Liver (tissue), 9 donors: Measurements from ENCODE around the gene PLCB2. TPM values are rescaled to one million over a fixed set of nuclear protein-coding genes. Genes with fewer than 3 reads are reported as not detected.
A peak's percentile ranks its signal among the peaks of the same experiment; 100 is the strongest.

ENCODE experiments used
- DNase-seq: peaks from one replicate; pipeline ENCODE4 v3.0.0-alpha.2; 2017; ENCODE audit warnings: low spot score
- H3K27ac ChIP-seq, 2 donors: one replicate each; pipeline ENCODE4 v1.7.0; 2013; ENCODE audit warnings: inconsistent platforms in 2 of 2, low read length in 2 of 2, control low read depth in 1 of 2, low read depth in 1 of 2, mild to moderate bottlenecking in 1 of 2
- H3K27me3 ChIP-seq, 4 donors: one replicate each; pipeline versions ENCODE4 v1.6.1 to v1.7.0; 2013; ENCODE audit warnings: low read length in 3 of 4, inconsistent platforms in 1 of 4, mild to moderate bottlenecking in 1 of 4, moderate library complexity in 1 of 4; ENCODE audit not compliant: control insufficient read depth in 4 of 4, insufficient read depth in 4 of 4
- H3K36me3 ChIP-seq, 4 donors: one replicate each; pipeline versions ENCODE4 v1.6.1 to v1.7.0; 2013; ENCODE audit warnings: low read length in 3 of 4, mild to moderate bottlenecking in 3 of 4, low read depth in 1 of 4, moderate library complexity in 1 of 4; ENCODE audit not compliant: control insufficient read depth in 4 of 4, insufficient read depth in 3 of 4
- H3K4me1 ChIP-seq, 4 donors: one replicate each; pipeline versions ENCODE4 v1.6.1 to v1.7.0; 2013; ENCODE audit warnings: low read length in 3 of 4, mild to moderate bottlenecking in 3 of 4, moderate library complexity in 1 of 4; ENCODE audit not compliant: control insufficient read depth in 4 of 4, insufficient read depth in 4 of 4
- H3K4me3 ChIP-seq, 3 donors: one replicate each; pipeline versions ENCODE4 v1.6.1 to v1.7.0; 2013; ENCODE audit warnings: low read length in 3 of 3, control low read depth in 1 of 3, low read depth in 1 of 3, mild to moderate bottlenecking in 1 of 3
- H3K9ac ChIP-seq, 2 donors: one replicate each; pipeline ENCODE4 v1.7.0; 2013; ENCODE audit warnings: low read length in 2 of 2, mild to moderate bottlenecking in 2 of 2, moderate library complexity in 2 of 2, control low read depth in 1 of 2, low read depth in 1 of 2
- H3K9me3 ChIP-seq, 4 donors: one replicate each; pipeline versions ENCODE4 v1.6.1 to v1.7.0; 2013; ENCODE audit warnings: low read length in 3 of 4; ENCODE audit not compliant: control insufficient read depth in 4 of 4
- ATF3 ChIP-seq: IDR thresholded peaks from 2 replicates; pipeline ENCODE4 v1.6.1; 2016; ENCODE audit warnings: antibody characterized with exemption
- EGR1 ChIP-seq, 2 donors: IDR thresholded peaks; 2 replicates each; pipeline ENCODE4 v1.6.1; 2016 to 2018; ENCODE audit warnings: antibody characterized with exemption in 2 of 2, low read depth in 2 of 2
- FOXA2 ChIP-seq: IDR thresholded peaks from 2 replicates; pipeline ENCODE4 v1.6.1; 2016; ENCODE audit warnings: antibody characterized with exemption
- GABPA ChIP-seq, 2 donors: IDR thresholded peaks in 1 of 2; conservative IDR thresholded peaks in 1 of 2; 2 replicates each; pipeline ENCODE4 v1.6.1; 2016; ENCODE audit warnings: antibody characterized with exemption in 2 of 2, mild to moderate bottlenecking in 1 of 2, moderate library complexity in 1 of 2
- HNF4A ChIP-seq, 2 donors: conservative IDR thresholded peaks; 2 replicates each; pipeline ENCODE4 v1.6.1; 2016; ENCODE audit warnings: antibody characterized with exemption in 2 of 2, mild to moderate bottlenecking in 2 of 2
- HNF4G ChIP-seq: IDR thresholded peaks from 2 replicates; pipeline ENCODE4 v1.6.1; 2016; ENCODE audit warnings: antibody characterized with exemption
- JUND ChIP-seq, 2 donors: IDR thresholded peaks; 2 replicates each; pipeline ENCODE4 v1.6.1; 2016; ENCODE audit warnings: antibody characterized with exemption in 2 of 2
- MAX ChIP-seq: IDR thresholded peaks from 2 replicates; pipeline ENCODE4 v1.6.1; 2016; ENCODE audit warnings: antibody characterized with exemption
- RAD21 ChIP-seq, 2 donors: IDR thresholded peaks; 2 replicates each; pipeline ENCODE4 v1.6.1; 2016; ENCODE audit warnings: antibody characterized with exemption in 2 of 2, mild to moderate bottlenecking in 2 of 2
- TAF1 ChIP-seq: conservative IDR thresholded peaks from 2 replicates; pipeline ENCODE4 v1.6.1; 2016; ENCODE audit warnings: antibody characterized with exemption, mild to moderate bottlenecking
- YY1 ChIP-seq: IDR thresholded peaks from 2 replicates; pipeline ENCODE4 v1.6.1; 2016; ENCODE audit warnings: antibody characterized with exemption, mild to moderate bottlenecking
- WGBS: extraction: QIAGEN DNeasy Blood & Tissue Kit; methylation state at CpG from one replicate; pipeline ENCODE4 v1.1.7; 2013; 5-methylcytosine and 5-hydroxymethylcytosine counted together
- polyA plus RNA-seq, 2 donors: library from polyadenylated mRNA; stranded (reverse) in 1 of 2; unstranded in 1 of 2; fragments of 200-250 nt in 1 of 2; fragments of >200 nt in 1 of 2; fragmentation: Nextera tagmentation in 1 of 2; extraction: Ambion mirVana in 1 of 2; gene quantifications; one replicate each; pipeline versions ENCODE4 v1.2.1 to v1.2.3, GENCODE V29; 2013 to 2015
- total RNA-seq, 2 donors: library from RNA; depleted of rRNA; stranded (reverse); fragments of >200 nt; gene quantifications; one replicate each; pipeline ENCODE4 v1.2.3, GENCODE V29; 2014
- TF ChIP-seq, protein P1 (sequence below): IDR thresholded peaks from 2 replicates; pipeline ENCODE4 v1.6.1; 2016; ENCODE audit warnings: antibody characterized with exemption, mild to moderate bottlenecking
- TF ChIP-seq, protein P2 (sequence below): fragments of 150-350 bp; IDR thresholded peaks from 2 replicates; pipeline ENCODE4 v1.5.1; 2017; ENCODE audit warnings: improper control_type of control experiment, low read depth, low read length; ENCODE audit not compliant: missing input control
- donor health status: healthy.
- donor health status: healthy.
- donor health status: healthy.
- donor health status: healthy.
- donor health status: healthy.

Gene PLCB2
- total and polyA plus RNA-seq, 4 donors, result 2.1 to 13.3 (median 7.6) TPM

GRCh38 chr15:40310993-40311392, 3.3 kb upstream of the PLCB2 start (continued):
- TF ChIP-seq, protein P1, sequence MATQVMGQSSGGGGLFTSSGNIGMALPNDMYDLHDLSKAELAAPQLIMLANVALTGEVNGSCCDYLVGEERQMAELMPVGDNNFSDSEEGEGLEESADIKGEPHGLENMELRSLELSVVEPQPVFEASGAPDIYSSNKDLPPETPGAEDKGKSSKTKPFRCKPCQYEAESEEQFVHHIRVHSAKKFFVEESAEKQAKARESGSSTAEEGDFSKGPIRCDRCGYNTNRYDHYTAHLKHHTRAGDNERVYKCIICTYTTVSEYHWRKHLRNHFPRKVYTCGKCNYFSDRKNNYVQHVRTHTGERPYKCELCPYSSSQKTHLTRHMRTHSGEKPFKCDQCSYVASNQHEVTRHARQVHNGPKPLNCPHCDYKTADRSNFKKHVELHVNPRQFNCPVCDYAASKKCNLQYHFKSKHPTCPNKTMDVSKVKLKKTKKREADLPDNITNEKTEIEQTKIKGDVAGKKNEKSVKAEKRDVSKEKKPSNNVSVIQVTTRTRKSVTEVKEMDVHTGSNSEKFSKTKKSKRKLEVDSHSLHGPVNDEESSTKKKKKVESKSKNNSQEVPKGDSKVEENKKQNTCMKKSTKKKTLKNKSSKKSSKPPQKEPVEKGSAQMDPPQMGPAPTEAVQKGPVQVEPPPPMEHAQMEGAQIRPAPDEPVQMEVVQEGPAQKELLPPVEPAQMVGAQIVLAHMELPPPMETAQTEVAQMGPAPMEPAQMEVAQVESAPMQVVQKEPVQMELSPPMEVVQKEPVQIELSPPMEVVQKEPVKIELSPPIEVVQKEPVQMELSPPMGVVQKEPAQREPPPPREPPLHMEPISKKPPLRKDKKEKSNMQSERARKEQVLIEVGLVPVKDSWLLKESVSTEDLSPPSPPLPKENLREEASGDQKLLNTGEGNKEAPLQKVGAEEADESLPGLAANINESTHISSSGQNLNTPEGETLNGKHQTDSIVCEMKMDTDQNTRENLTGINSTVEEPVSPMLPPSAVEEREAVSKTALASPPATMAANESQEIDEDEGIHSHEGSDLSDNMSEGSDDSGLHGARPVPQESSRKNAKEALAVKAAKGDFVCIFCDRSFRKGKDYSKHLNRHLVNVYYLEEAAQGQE, result no peak
- TF ChIP-seq HNF4A (conservative IDR thresholded peaks at IDR 0.05) (no peak), YY1 (no peak), GABPA (IDR thresholded peaks at IDR 0.05 in 1 of 2, conservative IDR thresholded peaks at IDR 0.05 in 1 of 2) (no peak), JUND (IDR thresholded peaks at IDR 0.05) (no peak), HNF4G (no peak), ATF3 (no peak), EGR1 (IDR thresholded peaks at IDR 0.05; ENCODE audit: low read depth in 2 of 2) (no peak)

DNA sequence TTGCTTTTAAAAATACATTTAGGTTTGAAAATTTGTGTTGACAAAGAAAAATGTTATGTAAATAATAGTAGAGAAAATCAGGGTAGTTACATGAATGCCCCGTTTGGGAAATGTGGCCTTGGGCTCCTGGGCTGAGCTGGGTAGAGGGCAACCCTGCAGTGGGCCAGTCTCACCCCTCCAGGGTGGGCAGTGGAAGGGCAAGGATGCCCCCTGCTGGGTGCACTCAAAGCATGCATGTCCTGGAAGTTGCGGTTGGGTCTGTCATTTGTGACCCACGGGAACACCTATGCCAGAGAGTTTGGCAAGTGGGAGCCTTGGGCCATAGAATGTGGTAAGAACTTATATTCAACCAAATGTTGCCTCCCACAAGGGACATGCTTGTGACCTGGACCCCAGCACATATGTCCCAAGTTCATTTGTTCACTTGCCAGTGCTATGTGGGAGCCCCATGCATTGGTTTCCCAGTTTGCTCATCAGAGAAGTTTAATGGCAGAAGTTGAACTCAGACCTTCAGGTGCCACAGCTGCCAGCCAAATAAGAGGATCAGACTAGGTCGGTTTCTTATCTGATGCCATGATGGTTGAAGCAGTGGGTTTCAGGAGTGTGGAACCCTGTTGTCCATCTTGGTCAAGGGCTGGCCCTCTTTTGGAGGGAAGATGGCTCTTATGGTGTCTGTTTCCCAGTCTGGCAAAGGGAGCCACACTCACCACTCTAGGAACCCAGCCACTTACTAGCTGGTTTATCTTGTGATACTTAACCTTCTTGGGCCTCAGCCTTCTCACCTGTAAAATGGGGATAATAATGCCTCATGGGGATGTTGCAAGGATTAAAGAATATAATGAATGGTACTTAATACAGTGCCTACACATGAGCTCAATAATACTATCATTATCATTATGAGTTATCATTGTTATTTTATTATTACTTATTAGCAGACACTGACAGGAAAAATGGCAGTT, 2.5 kb upstream of the PLCB2 start:
- TF ChIP-seq RAD21 (IDR thresholded peaks at IDR 0.05) (peak; percentile 89 to 92), MAX (no peak)
- TF ChIP-seq, protein P2, sequence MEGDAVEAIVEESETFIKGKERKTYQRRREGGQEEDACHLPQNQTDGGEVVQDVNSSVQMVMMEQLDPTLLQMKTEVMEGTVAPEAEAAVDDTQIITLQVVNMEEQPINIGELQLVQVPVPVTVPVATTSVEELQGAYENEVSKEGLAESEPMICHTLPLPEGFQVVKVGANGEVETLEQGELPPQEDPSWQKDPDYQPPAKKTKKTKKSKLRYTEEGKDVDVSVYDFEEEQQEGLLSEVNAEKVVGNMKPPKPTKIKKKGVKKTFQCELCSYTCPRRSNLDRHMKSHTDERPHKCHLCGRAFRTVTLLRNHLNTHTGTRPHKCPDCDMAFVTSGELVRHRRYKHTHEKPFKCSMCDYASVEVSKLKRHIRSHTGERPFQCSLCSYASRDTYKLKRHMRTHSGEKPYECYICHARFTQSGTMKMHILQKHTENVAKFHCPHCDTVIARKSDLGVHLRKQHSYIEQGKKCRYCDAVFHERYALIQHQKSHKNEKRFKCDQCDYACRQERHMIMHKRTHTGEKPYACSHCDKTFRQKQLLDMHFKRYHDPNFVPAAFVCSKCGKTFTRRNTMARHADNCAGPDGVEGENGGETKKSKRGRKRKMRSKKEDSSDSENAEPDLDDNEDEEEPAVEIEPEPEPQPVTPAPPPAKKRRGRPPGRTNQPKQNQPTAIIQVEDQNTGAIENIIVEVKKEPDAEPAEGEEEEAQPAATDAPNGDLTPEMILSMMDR, result peak; percentile 78
- H3K27me3 ChIP-seq, result no peaks in the 10 kb centered on the region
- H3K4me1 ChIP-seq, result peaks cover 0 to 7% (median 2%) of the 10 kb centered on the region in 4 donors
- H3K27ac ChIP-seq, result no peak overlapping the region
- 13% methylated on average over 4 of the region's 4 CpGs for WGBS
- no peaks in the 10 kb centered on the region for H3K36me3 ChIP-seq
- no peak overlapping the region for H3K4me3 ChIP-seq
- DNase-seq, result peak; percentile 58
- H3K9me3 ChIP-seq, result no peaks in the 10 kb centered on the region
- H3K9ac ChIP-seq, result no peak overlapping the region

GRCh38 chr15:40309344-40309862, 1.7 kb upstream of the PLCB2 start:
- Histone ChIP-seq H3K27ac (no peak overlapping the region), H3K9ac (no peak overlapping the region), H3K4me3 (no peak overlapping the region), H3K27me3 (no peaks in the 10 kb centered on the region), H3K36me3 (no peaks in the 10 kb centered on the region), H3K4me1 (peaks cover 0 to 7% (median 2%) of the 10 kb centered on the region in 4 donors), H3K9me3 (no peaks in the 10 kb centered on the region)
- TF ChIP-seq, protein P1, result no peak
- TF ChIP-seq EGR1 (IDR thresholded peaks at IDR 0.05; ENCODE audit: low read depth in 2 of 2) (no peak), FOXA2 (no peak), HNF4A (conservative IDR thresholded peaks at IDR 0.05) (no peak), MAX (no peak), TAF1 (no peak), JUND (IDR thresholded peaks at IDR 0.05) (no peak), ATF3 (no peak)
- no peak for DNase-seq
- WGBS, result 81% methylated on average over 8 of the region's 8 CpGs
